ENCODE results near the gene CD47.

The CD47 gene

GRCh38 chr3:108021533-108021932 is 69.3 kb downstream of the CD47 start:
- Histone ChIP-seq H3K27me3 (ENCODE audit: insufficient read depth, poor library complexity, severe bottlenecking) (no peaks in the 10 kb centered on the region), H3K27ac (replicated peaks) (no peak overlapping the region), H3K4me3 (replicated peaks; ENCODE audit: insufficient read depth, low read length) (no peak overlapping the region)
- no peak for TF ChIP-seq POLR2AphosphoS5 (IDR thresholded peaks at IDR 0.05; ENCODE audit: low read depth)
- no peak for TF ChIP-seq GABPA (IDR thresholded peaks at IDR 0.05; ENCODE audit: low read depth)
- TF ChIP-seq SPI1 (IDR thresholded peaks at IDR 0.05; ENCODE audit: borderline replicate concordance, low read depth) = no peak
- no peak for TF ChIP-seq CTCF (IDR thresholded peaks at IDR 0.05; ENCODE audit: insufficient read depth, low read length)
- TF ChIP-seq REST (IDR thresholded peaks at IDR 0.05; ENCODE audit: insufficient replicate concordance, low read depth) = no peak
- DNase-seq (ENCODE audit: low read depth in 1 of 2, low spot score in 1 of 2) = no peak

GRCh38 chr3:108021131-108021530 is 69.7 kb downstream of the CD47 start:
- Histone ChIP-seq H3K27ac (replicated peaks) (no peak overlapping the region), H3K27me3 (ENCODE audit: insufficient read depth, poor library complexity, severe bottlenecking) (no peaks in the 10 kb centered on the region), H3K4me3 (replicated peaks; ENCODE audit: insufficient read depth, low read length) (no peak overlapping the region)
- no peak for TF ChIP-seq GABPA (IDR thresholded peaks at IDR 0.05; ENCODE audit: low read depth)
- TF ChIP-seq REST (IDR thresholded peaks at IDR 0.05; ENCODE audit: insufficient replicate concordance, low read depth) = no peak
- TF ChIP-seq CTCF (IDR thresholded peaks at IDR 0.05; ENCODE audit: insufficient read depth, low read length) = no peak
- TF ChIP-seq SPI1 (IDR thresholded peaks at IDR 0.05; ENCODE audit: borderline replicate concordance, low read depth) = no peak
- no peak for DNase-seq (ENCODE audit: low read depth in 1 of 2, low spot score in 1 of 2)

GRCh38 chr3:108018552-108018951 is 72.3 kb downstream of the CD47 start:
- Histone ChIP-seq H3K27me3 (ENCODE audit: insufficient read depth, poor library complexity, severe bottlenecking) (no peaks in the 10 kb centered on the region), H3K27ac (replicated peaks) (no peak overlapping the region), H3K4me3 (replicated peaks; ENCODE audit: insufficient read depth, low read length) (no peak overlapping the region)
- DNase-seq (ENCODE audit: low read depth in 1 of 2, low spot score in 1 of 2) = no peak
- TF ChIP-seq SPI1 (IDR thresholded peaks at IDR 0.05; ENCODE audit: borderline replicate concordance, low read depth) (no peak), CTCF (IDR thresholded peaks at IDR 0.05; ENCODE audit: insufficient read depth, low read length) (no peak), POLR2AphosphoS5 (IDR thresholded peaks at IDR 0.05; ENCODE audit: low read depth) (no peak), GABPA (IDR thresholded peaks at IDR 0.05; ENCODE audit: low read depth) (no peak), REST (IDR thresholded peaks at IDR 0.05; ENCODE audit: insufficient replicate concordance, low read depth) (no peak)

Measured in HL-60 (cell line).